Activated T-helper 1 cell treated with Interleukin-2 at 50 U/mL for 16 hours (primary cell): ENCODE results near the gene NT5C1A.
A peak's percentile ranks its signal among the peaks of the same experiment; 100 is the strongest.

Experiments used
- DNase-seq: peaks from one replicate; pipeline ENCODE4 v3.0.0-alpha.2; 2020; ENCODE audit warnings: low read depth

The NT5C1A gene

GRCh38 chr1:39671793-39672550 is at the start of gene NT5C1A:
Gene NT5C1A, minus strand, starts transcription at chr1:39672107. Its CDS starts 69 bp downstream, at chr1:39672038.
- no peak for DNase-seq

GRCh38 chr1:39721664-39722063 is 49.8 kb upstream of the NT5C1A start:
- DNase-seq, result no peak

- DNase-seq, result no peak
These were observed 48.4 kb upstream of the NT5C1A start for GRCh38 chr1:39720094-39720999.

GRCh38 chr1:39717809-39718208 is 45.9 kb upstream of the NT5C1A start:
- DNase-seq, result no peak

- DNase-seq, result no peak
These were observed 41.6 kb upstream of the NT5C1A start for GRCh38 chr1:39713557-39713956.

GRCh38 chr1:39711966-39712340 is 40.0 kb upstream of the NT5C1A start:
- no peak for DNase-seq

- DNase-seq, result no peak
These were observed 39.4 kb upstream of the NT5C1A start for GRCh38 chr1:39711104-39711965.

GRCh38 chr1:39707506-39707905 is 35.6 kb upstream of the NT5C1A start:
- no peak for DNase-seq

GRCh38 chr1:39704757-39705156 is 32.9 kb upstream of the NT5C1A start:
- no peak for DNase-seq

- DNase-seq, result no peak
These were observed 29.1 kb upstream of the NT5C1A start for GRCh38 chr1:39701049-39701439.

GRCh38 chr1:39700348-39700747 is 28.4 kb upstream of the NT5C1A start:
- DNase-seq, result no peak

GRCh38 chr1:39699419-39699818 is 27.5 kb upstream of the NT5C1A start:
- DNase-seq, result no peak

GRCh38 chr1:39698568-39698967 is 26.7 kb upstream of the NT5C1A start:
- DNase-seq, result no peak

GRCh38 chr1:39696448-39696847 is 24.5 kb upstream of the NT5C1A start:
- no peak for DNase-seq

- DNase-seq, result no peak
These were observed 23.1 kb upstream of the NT5C1A start for GRCh38 chr1:39695016-39695415.

- DNase-seq, result no peak
These were observed 22.1 kb upstream of the NT5C1A start for GRCh38 chr1:39694026-39694425.

- no peak for DNase-seq
These were observed 20.5 kb upstream of the NT5C1A start for GRCh38 chr1:39692152-39693074.

- DNase-seq, result peak; percentile 82
These were observed 19.7 kb upstream of the NT5C1A start, which contains the start of gene HPCAL4 for GRCh38 chr1:39691383-39692151. Gene HPCAL4, minus strand, starts transcription at chr1:39691433. Its CDS starts 6,830 bp downstream, at chr1:39684603.

GRCh38 chr1:39690794-39691382 is 19.0 kb upstream of the NT5C1A start:
- no peak for DNase-seq

- no peak for DNase-seq
These were observed 18.3 kb upstream of the NT5C1A start for GRCh38 chr1:39690225-39690624.
